Activated CD8-positive, alpha-beta T cell treated with anti-CD3 and anti-CD28 coated beads for 36 hours (primary cell): ENCODE measurements around the gene C3orf49. TPM values are rescaled to one million over a fixed set of nuclear protein-coding genes. Genes with fewer than 3 reads are reported as not detected.

Source experiments
- ATAC-seq: fragments of 200-7000 bp; cut with Tn5 transposase; one replicate; pipeline ENCODE4 v1.10.0; 2021; ENCODE audit warnings: mild to moderate bottlenecking, moderate library complexity
- CTCF ChIA-PET: fragments of 350-600 bp; sonication (Branson Sonifier 250); formaldehyde crosslinking; loops from one replicate; lab custom pipeline; 2021; ENCODE audit warnings: antibody characterized with exemption; lab: Charles Lee
- POLR2A ChIA-PET: fragments of 350-600 bp; sonication (Branson Sonifier 250); formaldehyde crosslinking; loops from one replicate; lab custom pipeline; 2021; ENCODE audit warnings: antibody characterized with exemption; lab: Charles Lee
- DNase-seq: peaks from one replicate; pipeline ENCODE4 v3.0.0-alpha.2; 2020
- H3K27ac Mint-ChIP-seq: one replicate; pipeline ENCODE4 v1.8.0; 2021; ENCODE audit warnings: mild to moderate bottlenecking, mixed read lengths
- H3K27me3 Mint-ChIP-seq: one replicate; pipeline ENCODE4 v1.8.0; 2021; ENCODE audit warnings: mixed read lengths
- H3K36me3 Mint-ChIP-seq: one replicate; pipeline ENCODE4 v1.8.0; 2021; ENCODE audit warnings: low read depth, mixed read lengths
- H3K4me1 Mint-ChIP-seq: one replicate; pipeline ENCODE4 v1.8.0; 2021; ENCODE audit warnings: low read depth, mixed read lengths
- H3K4me3 Mint-ChIP-seq: one replicate; pipeline ENCODE4 v1.8.0; 2021; ENCODE audit warnings: mild to moderate bottlenecking, moderate library complexity, mixed read lengths
- H3K9me3 Mint-ChIP-seq: one replicate; pipeline ENCODE4 v1.8.0; 2021; ENCODE audit warnings: mixed read lengths
- CTCF ChIP-seq: fragments of 200-600 bp; IDR thresholded peaks from one replicate; pipeline ENCODE4 v1.8.0; 2022; ENCODE audit warnings: antibody characterized with exemption, mild to moderate bottlenecking
- intact Hi-C: fragments of 100-400 bp; cut with micrococcal nuclease; formaldehyde crosslinking; loops from one replicate; pipeline ENCODE4 v1.10.0; 2022
- total RNA-seq, 2 experiments: library from RNA; stranded (reverse); gene quantifications; one replicate each; pipeline ENCODE4 v1.2.3, GENCODE V29; 2021

The C3orf49 gene
- total RNA-seq, 2 experiments from 2014 or later = not detected

GRCh38 chr3:63824309-63824708 is 5.2 kb downstream of the C3orf49 start:
- ATAC-seq = no peak
- Mint-ChIP-seq H3K36me3 (peaks cover 2% of the 10 kb centered on the region), H3K4me1 (no peaks in the 10 kb centered on the region), H3K27ac (no peak overlapping the region), H3K4me3 (no peak overlapping the region), H3K9me3 (no peaks in the 10 kb centered on the region), H3K27me3 (no peaks in the 10 kb centered on the region)
- ChIA-PET POLR2A (no interaction called here), CTCF (no interaction called here)
- no peak for DNase-seq
- intact Hi-C loops = no loop called here
- no peak for TF ChIP-seq CTCF

DNA sequence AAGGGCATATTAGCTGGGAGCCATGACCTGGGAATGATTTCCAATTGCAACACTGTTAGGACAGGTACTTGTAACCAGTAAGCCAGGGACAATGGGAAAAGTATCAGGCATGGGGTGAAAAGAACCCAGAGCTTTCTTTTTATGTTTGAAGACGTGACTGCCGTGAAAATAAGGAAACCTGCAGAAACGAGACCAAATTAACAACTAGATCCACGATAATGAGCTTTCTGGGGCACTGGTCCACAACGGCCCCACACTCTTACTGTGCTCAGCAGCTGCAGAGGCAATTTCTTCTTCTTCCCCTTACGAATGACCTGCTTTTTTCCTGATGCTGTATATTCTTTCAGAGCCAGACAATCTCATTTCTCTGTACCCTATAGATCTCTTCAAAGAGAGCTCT is 11.4 kb downstream of the C3orf49 start:
- intact Hi-C loops = no loop called here
- H3K36me3 Mint-ChIP-seq = peaks cover 20% of the 10 kb centered on the region
- H3K27ac Mint-ChIP-seq = no peak overlapping the region
- no peak for TF ChIP-seq CTCF
- ChIA-PET POLR2A (interaction anchor here (0.6 kb wide), 1 partner anchor 90 kb away, joined by 3 read pairs; no protein-coding TSS in a partner anchor), CTCF (no interaction called here)
- no peaks in the 10 kb centered on the region for H3K27me3 Mint-ChIP-seq
- H3K4me1 Mint-ChIP-seq = no peaks in the 10 kb centered on the region
- DNase-seq (no peak), ATAC-seq (no peak)
- H3K4me3 Mint-ChIP-seq = no peak overlapping the region
- no peaks in the 10 kb centered on the region for H3K9me3 Mint-ChIP-seq

- no peak overlapping the region for H3K4me3 Mint-ChIP-seq
- H3K4me1 Mint-ChIP-seq = no peaks in the 10 kb centered on the region
- ChIA-PET CTCF (no interaction called here), POLR2A (no interaction called here)
- DNase-seq (no peak), ATAC-seq (no peak)
- H3K27ac Mint-ChIP-seq = no peak overlapping the region
- peaks cover 19% of the 10 kb centered on the region for H3K36me3 Mint-ChIP-seq
- no peaks in the 10 kb centered on the region for H3K9me3 Mint-ChIP-seq
- no peak for TF ChIP-seq CTCF
- intact Hi-C loops = no loop called here
- no peaks in the 10 kb centered on the region for H3K27me3 Mint-ChIP-seq
These were observed 13.3 kb downstream of the C3orf49 start for GRCh38 chr3:63832395-63832794.

DNA sequence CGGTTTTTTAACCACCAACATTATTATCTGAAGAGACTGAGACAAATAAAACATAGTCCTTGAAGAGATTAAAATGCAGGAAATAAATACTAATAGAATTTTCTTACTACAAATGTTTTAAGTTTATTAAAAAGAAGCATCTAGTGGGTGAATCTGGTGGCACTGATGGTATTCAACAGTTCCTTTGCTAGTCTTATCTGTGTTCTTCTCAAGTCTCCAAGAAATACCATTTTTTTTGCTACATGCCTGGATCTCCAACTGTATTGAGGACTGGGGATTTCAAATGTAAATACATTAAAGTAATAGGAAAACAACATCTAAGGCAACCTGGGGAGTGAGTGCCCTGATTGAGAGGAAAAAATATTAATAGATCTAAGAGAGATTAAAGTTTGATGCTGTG is 22.6 kb downstream of the C3orf49 start:
- intact Hi-C loops = no loop called here
- no peak overlapping the region for H3K4me3 Mint-ChIP-seq
- no peak for ATAC-seq
- H3K9me3 Mint-ChIP-seq = peaks cover 4% of the 10 kb centered on the region
- no peak for DNase-seq
- TF ChIP-seq CTCF = no peak
- ChIA-PET CTCF (interaction anchor here (1.6 kb wide), 1 partner anchor 24 kb away, joined by 4 read pairs; no protein-coding TSS in a partner anchor), POLR2A (no interaction called here)
- peaks cover 12% of the 10 kb centered on the region for H3K36me3 Mint-ChIP-seq
- H3K27me3 Mint-ChIP-seq = no peaks in the 10 kb centered on the region
- H3K27ac Mint-ChIP-seq = no peak overlapping the region
- peaks cover 6% of the 10 kb centered on the region for H3K4me1 Mint-ChIP-seq

DNA sequence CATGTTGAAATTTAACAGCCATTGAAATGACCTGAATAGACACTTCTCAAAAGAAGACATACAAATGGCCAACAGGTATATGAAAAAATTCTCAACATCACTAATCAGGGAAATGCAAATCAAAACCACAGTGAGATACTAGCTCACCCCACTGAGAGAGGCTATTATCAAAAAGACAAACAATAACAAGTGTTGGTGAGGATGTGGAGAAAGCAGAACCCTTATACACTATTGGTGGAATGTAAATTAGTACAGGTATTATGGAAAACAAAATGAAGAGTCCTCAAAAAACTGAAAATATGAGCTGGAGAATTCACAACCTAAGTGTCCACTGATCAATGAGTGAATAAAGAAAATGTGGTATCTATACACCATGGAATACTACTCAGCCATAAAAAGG is 23.0 kb downstream of the C3orf49 start:
- no peak for TF ChIP-seq CTCF
- ChIA-PET POLR2A (no interaction called here), CTCF (interaction anchor here (1.6 kb wide), 1 partner anchor 24 kb away, joined by 4 read pairs; no protein-coding TSS in a partner anchor)
- no peaks in the 10 kb centered on the region for H3K27me3 Mint-ChIP-seq
- H3K36me3 Mint-ChIP-seq = peaks cover 12% of the 10 kb centered on the region
- H3K4me1 Mint-ChIP-seq = peaks cover 6% of the 10 kb centered on the region
- H3K27ac Mint-ChIP-seq = no peak overlapping the region
- intact Hi-C loops = no loop called here
- DNase-seq = no peak
- peaks cover 4% of the 10 kb centered on the region for H3K9me3 Mint-ChIP-seq
- H3K4me3 Mint-ChIP-seq = no peak overlapping the region
- no peak for ATAC-seq
